ENCODE results near the gene GMPPB. TPM values are rescaled to one million over a fixed set of nuclear protein-coding genes. Genes with fewer than 3 reads are reported as not detected.
A peak's percentile ranks its signal among the peaks of the same experiment; 100 is the strongest.

GMPPB gene
- total RNA-seq, 2 experiments from 2014 or later, result 41.0 to 45.4 TPM

GRCh38 chr3:49717959-49718857 is 5.5 kb downstream of the GMPPB start:
- Mint-ChIP-seq H3K27me3 (no peaks in the 10 kb centered on the region), H3K4me3 (peak overlapping the region; percentile 76), H3K36me3 (peaks cover 25% of the 10 kb centered on the region), H3K9me3 (no peaks in the 10 kb centered on the region), H3K27ac (peak overlapping the region; percentile 8), H3K4me1 (ENCODE audit: low read depth) (peaks cover 32% of the 10 kb centered on the region)
- intact Hi-C loops (cut with micrococcal nuclease), result loop anchor here (5.0 kb wide), 1 partner anchor 139 kb away; the partner anchor contains the start of gene TRAIP
- ChIA-PET POLR2A (interaction anchor here (0.7 to 1.1 kb wide), 2 partner anchors 10 to 87 kb away, joined by 3 to 4 read pairs; no protein-coding TSS in a partner anchor), CTCF (interaction anchor here (0.8 to 2.3 kb wide), 5 partner anchors 11 to 178 kb away, joined by 3 to 8 read pairs (median 5); no protein-coding TSS in a partner anchor)
- no peak for DNase-seq

GRCh38 chr3:49717211-49717958 is 6.4 kb downstream of the GMPPB start:
- intact Hi-C loops (cut with micrococcal nuclease), result loop anchor here (5.0 kb wide), 1 partner anchor 140 kb away; the partner anchor contains the start of gene TRAIP
- CTCF ChIA-PET, result interaction anchor here (0.8 kb wide), 1 partner anchor 14 kb away, joined by 3 read pairs; no protein-coding TSS in a partner anchor
- peaks cover 25% of the 10 kb centered on the region for H3K4me1 Mint-ChIP-seq (ENCODE audit: low read depth)
- H3K9me3 Mint-ChIP-seq, result no peaks in the 10 kb centered on the region
- H3K27me3 Mint-ChIP-seq, result no peaks in the 10 kb centered on the region
- no peak for DNase-seq
- POLR2A ChIA-PET, result no interaction called here
- H3K27ac Mint-ChIP-seq, result no peak overlapping the region
- H3K36me3 Mint-ChIP-seq, result peaks cover 19% of the 10 kb centered on the region
- H3K4me3 Mint-ChIP-seq, result no peak overlapping the region

GRCh38 chr3:49716691-49717210 is 7.0 kb downstream of the GMPPB start:
- Mint-ChIP-seq H3K4me3 (no peak overlapping the region), H3K27me3 (no peaks in the 10 kb centered on the region), H3K4me1 (ENCODE audit: low read depth) (peaks cover 22% of the 10 kb centered on the region), H3K9me3 (no peaks in the 10 kb centered on the region), H3K27ac (no peak overlapping the region), H3K36me3 (peaks cover 15% of the 10 kb centered on the region)
- no peak for DNase-seq
- ChIA-PET POLR2A (no interaction called here), CTCF (no interaction called here)
- intact Hi-C loops (cut with micrococcal nuclease), result loop anchor here (5.0 kb wide), 1 partner anchor 141 kb away; the partner anchor contains the start of gene TRAIP

GRCh38 chr3:49716169-49716568 is 7.6 kb downstream of the GMPPB start:
- H3K4me3 Mint-ChIP-seq, result no peak overlapping the region
- H3K27me3 Mint-ChIP-seq, result no peaks in the 10 kb centered on the region
- ChIA-PET POLR2A (no interaction called here), CTCF (interaction anchor here (0.8 kb wide), 1 partner anchor 176 kb away, joined by 3 read pairs; no protein-coding TSS in a partner anchor)
- intact Hi-C loops (cut with micrococcal nuclease), result loop anchor here (5.0 kb wide), 1 partner anchor 141 kb away; the partner anchor contains the start of gene TRAIP
- H3K36me3 Mint-ChIP-seq, result peaks cover 12% of the 10 kb centered on the region
- H3K4me1 Mint-ChIP-seq (ENCODE audit: low read depth), result peaks cover 20% of the 10 kb centered on the region
- H3K27ac Mint-ChIP-seq, result no peak overlapping the region
- no peak for DNase-seq
- no peaks in the 10 kb centered on the region for H3K9me3 Mint-ChIP-seq

- H3K4me1 Mint-ChIP-seq (ENCODE audit: low read depth), result peaks cover 16% of the 10 kb centered on the region
- CTCF ChIA-PET, result interaction anchor here (0.8 to 1.2 kb wide), 2 partner anchors 12 to 176 kb away, joined by 3 to 4 read pairs; no protein-coding TSS in a partner anchor
- no peak overlapping the region for H3K4me3 Mint-ChIP-seq
- intact Hi-C loops (cut with micrococcal nuclease), result loop anchor here (5.0 kb wide), 1 partner anchor 142 kb away; the partner anchor contains the start of gene TRAIP
- no peaks in the 10 kb centered on the region for H3K9me3 Mint-ChIP-seq
- H3K36me3 Mint-ChIP-seq, result peaks cover 8% of the 10 kb centered on the region
- DNase-seq, result no peak
- no peaks in the 10 kb centered on the region for H3K27me3 Mint-ChIP-seq
- no peak overlapping the region for H3K27ac Mint-ChIP-seq
- POLR2A ChIA-PET, result interaction anchor here (1.8 kb wide), 1 partner anchor 8 kb away, joined by 9 read pairs; the partner anchor contains the start of gene GMPPB
Measured at GRCh38 chr3:49715611-49716121, 8.1 kb downstream of the GMPPB start.

- CTCF ChIA-PET, result interaction anchor here (0.6 to 1.2 kb wide), 3 partner anchors 11 to 175 kb away, joined by 3 to 4 read pairs (median 3); no protein-coding TSS in a partner anchor
- no peak overlapping the region for H3K27ac Mint-ChIP-seq
Measured at GRCh38 chr3:49714728-49715550, 8.8 kb downstream of the GMPPB start.

GRCh38 chr3:49713336-49714105 is 10.2 kb downstream of the GMPPB start:
- Mint-ChIP-seq H3K4me1 (ENCODE audit: low read depth) (peaks cover 5% of the 10 kb centered on the region), H3K27me3 (no peaks in the 10 kb centered on the region), H3K4me3 (no peak overlapping the region), H3K27ac (no peak overlapping the region), H3K9me3 (no peaks in the 10 kb centered on the region), H3K36me3 (no peaks in the 10 kb centered on the region)
- ChIA-PET POLR2A (interaction anchor here (1.8 kb wide), 1 partner anchor 10 kb away, joined by 9 read pairs; the partner anchor contains the start of gene GMPPB), CTCF (interaction anchor here (0.6 kb wide), 1 partner anchor 41 kb away, joined by 3 read pairs; no protein-coding TSS in a partner anchor)
- DNase-seq, result no peak
- intact Hi-C loops (cut with micrococcal nuclease), result no loop called here

More at GRCh38 chr3:49714728-49715550, 8.8 kb downstream of the GMPPB start:
- H3K27me3 Mint-ChIP-seq, result no peaks in the 10 kb centered on the region
- no peak overlapping the region for H3K4me3 Mint-ChIP-seq
- H3K9me3 Mint-ChIP-seq, result no peaks in the 10 kb centered on the region
- POLR2A ChIA-PET, result interaction anchor here (0.6 to 1.8 kb wide), 2 partner anchors 9 to 135 kb away, joined by 3 to 9 read pairs; partner anchors contain the start of gene GMPPB
- intact Hi-C loops (cut with micrococcal nuclease), result loop anchor here (5.0 kb wide), 1 partner anchor 142 kb away; the partner anchor contains the start of gene TRAIP
- peaks cover 6% of the 10 kb centered on the region for H3K36me3 Mint-ChIP-seq
- DNase-seq, result no peak
- H3K4me1 Mint-ChIP-seq (ENCODE audit: low read depth), result peaks cover 15% of the 10 kb centered on the region

- Mint-ChIP-seq H3K36me3 (no peaks in the 10 kb centered on the region), H3K9me3 (no peaks in the 10 kb centered on the region), H3K4me1 (ENCODE audit: low read depth) (peaks cover 3% of the 10 kb centered on the region), H3K4me3 (no peak overlapping the region), H3K27me3 (no peaks in the 10 kb centered on the region), H3K27ac (no peak overlapping the region)
- ChIA-PET CTCF (interaction anchor here (0.6 kb wide), 1 partner anchor 41 kb away, joined by 3 read pairs; no protein-coding TSS in a partner anchor), POLR2A (interaction anchor here (1.7 kb wide), 1 partner anchor 10 kb away, joined by 5 read pairs; no protein-coding TSS in a partner anchor)
- no peak for DNase-seq
- intact Hi-C loops (cut with micrococcal nuclease), result no loop called here
Measured at GRCh38 chr3:49712631-49713317, 11.0 kb downstream of the GMPPB start.

GRCh38 chr3:49712166-49712565 is 11.6 kb downstream of the GMPPB start:
- no peaks in the 10 kb centered on the region for H3K9me3 Mint-ChIP-seq

More at GRCh38 chr3:49712166-49712565, 11.6 kb downstream of the GMPPB start:
- CTCF ChIA-PET, result no interaction called here
- Mint-ChIP-seq H3K27me3 (no peaks in the 10 kb centered on the region), H3K36me3 (no peaks in the 10 kb centered on the region), H3K27ac (no peak overlapping the region), H3K4me3 (no peak overlapping the region), H3K4me1 (ENCODE audit: low read depth) (no peaks in the 10 kb centered on the region)
- intact Hi-C loops (cut with micrococcal nuclease), result no loop called here
- DNase-seq, result no peak
- POLR2A ChIA-PET, result interaction anchor here (0.6 to 1.7 kb wide), 2 partner anchors 11 to 62 kb away, joined by 3 to 5 read pairs; no protein-coding TSS in a partner anchor

Measured in activated CD4-positive, alpha-beta memory T cell treated with anti-CD3 and anti-CD28 coated beads for 36 hours (primary cell).